GM18909 (cell line): ENCODE results near the gene KCTD11.
A peak's percentile ranks its signal among the peaks of the same experiment; 100 is the strongest.
"Not testable (repeated sequence)": the region's sequence is repeated elsewhere in the genome, so short reads cannot be mapped to it uniquely, and the experiment has no call there.

Experiments
- ATAC-seq: cut with Tn5 transposase; IDR thresholded peaks from one replicate; pipeline ENCODE4 v1.9.1; 2021; ENCODE audit warnings: mild to moderate bottlenecking; ENCODE audit not compliant: unreplicated experiment, poor library complexity

The KCTD11 gene

DNA sequence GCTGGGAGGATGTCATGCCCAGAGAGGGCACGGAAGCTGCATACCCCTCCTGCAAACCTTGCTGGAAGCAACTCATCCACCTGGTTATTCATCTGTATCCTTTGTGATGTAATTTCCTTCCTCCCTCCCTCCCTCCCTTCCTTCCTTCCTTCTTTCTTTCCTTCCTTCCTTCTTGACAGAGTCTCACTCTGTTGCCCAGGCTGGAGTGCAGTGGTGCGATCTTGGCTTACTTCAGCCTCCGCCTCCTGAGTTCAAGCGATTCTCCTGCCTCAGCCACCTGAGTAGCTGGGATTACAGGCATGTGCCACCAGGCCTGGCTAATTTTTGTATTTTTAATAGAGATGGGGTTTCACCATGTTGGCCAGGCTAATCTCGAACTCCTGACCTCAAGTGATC lies 16.6 kb downstream of the KCTD11 start:
- not testable (repeated sequence) for ATAC-seq

DNA sequence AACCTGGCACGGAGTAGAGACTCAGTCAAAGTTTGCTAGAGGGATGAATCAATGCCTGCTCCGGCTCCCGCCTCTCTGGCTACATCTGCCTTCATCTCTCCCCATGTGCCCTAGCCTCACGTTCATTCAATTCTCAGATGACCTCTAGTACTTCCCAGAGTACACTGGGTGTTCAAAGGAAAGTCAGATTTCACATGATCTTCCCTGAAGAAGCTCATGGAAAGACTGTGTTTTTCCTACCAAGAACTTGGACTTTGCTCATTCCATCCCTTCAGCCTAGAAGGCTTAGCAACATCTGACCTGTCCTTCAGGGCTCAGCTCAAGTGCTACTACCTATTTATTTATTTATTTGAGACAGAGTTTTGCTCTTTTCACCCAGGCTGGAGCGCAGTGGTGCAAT lies 17.9 kb downstream of the KCTD11 start:
- no peak for ATAC-seq

DNA sequence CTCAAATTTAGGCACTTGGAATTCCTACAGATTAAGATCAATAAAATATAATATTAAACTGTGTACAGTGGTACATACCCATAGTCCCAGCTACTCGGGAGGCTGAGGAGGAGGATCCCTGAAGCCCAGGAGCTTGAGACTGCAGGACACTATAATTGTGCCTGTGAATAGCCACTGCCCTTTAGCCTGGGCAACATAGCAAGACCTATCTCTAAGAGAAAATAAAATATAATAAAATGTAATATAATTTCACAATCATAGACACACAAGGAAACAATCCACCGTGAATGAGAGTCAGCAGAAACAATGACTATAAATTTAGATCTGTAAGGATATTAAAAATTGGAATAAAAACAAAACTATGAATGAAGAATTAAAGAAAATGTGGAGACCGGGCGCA lies 18.9 kb downstream of the KCTD11 start:
- ATAC-seq: no peak

DNA sequence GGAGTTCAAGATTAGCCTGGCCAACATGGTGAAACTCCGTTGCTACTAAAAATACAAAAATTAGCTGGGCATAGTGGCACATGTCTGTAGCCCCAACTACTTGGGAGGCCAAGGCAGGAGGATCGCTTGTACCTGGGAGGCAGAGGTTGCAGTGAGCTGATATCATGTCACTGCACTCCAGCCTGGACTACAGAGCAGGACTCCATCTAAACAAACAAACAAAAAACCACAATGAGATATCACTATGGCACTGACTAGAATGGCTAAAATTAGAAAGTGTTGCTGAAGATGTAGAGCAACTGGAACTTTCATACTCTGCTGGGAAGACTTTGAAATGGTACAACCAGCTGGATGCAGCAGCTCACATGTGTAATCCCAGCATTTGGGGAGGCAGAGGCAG lies 22.4 kb downstream of the KCTD11 start:
- no peak for ATAC-seq

DNA sequence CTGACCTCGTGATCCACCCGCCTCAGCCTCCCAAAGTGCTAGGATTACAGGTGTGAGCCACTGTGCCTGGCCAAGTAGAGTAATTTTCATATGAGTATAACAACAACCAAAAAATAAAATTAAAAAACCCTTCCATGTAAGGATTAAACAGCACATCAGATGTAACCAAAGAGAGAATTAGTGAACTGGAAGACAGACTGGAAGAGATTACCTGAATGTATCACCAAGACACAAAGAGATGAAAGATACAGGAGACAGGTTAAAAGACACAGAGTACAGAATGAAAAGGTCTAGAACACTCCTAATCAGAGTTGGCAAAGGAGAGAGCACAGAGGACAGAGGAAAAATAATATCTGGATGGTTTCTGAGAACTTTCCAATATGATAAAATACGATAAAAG lies 27.2 kb downstream of the KCTD11 start:
- no peak for ATAC-seq

DNA sequence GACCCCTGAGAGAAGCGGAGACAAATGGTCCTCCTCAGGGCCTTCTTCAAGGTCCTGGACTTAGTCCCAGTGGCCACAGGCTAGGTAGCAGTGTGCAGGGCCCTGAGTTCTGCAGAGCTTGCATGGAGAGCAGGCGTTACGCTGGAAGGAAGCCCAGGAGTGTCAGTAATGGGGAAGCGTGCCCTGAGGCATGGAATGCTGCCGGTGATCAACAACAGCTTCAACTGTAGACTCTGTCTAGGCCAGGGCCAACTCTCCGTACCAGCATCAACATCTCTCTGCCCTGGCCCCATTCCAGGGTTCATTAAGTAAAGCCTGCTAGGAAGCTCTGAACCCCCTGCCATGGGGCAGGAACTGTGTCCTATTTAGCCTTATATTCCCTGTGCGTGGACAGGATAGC lies 28.4 kb downstream of the KCTD11 start:
- no peak for ATAC-seq

DNA sequence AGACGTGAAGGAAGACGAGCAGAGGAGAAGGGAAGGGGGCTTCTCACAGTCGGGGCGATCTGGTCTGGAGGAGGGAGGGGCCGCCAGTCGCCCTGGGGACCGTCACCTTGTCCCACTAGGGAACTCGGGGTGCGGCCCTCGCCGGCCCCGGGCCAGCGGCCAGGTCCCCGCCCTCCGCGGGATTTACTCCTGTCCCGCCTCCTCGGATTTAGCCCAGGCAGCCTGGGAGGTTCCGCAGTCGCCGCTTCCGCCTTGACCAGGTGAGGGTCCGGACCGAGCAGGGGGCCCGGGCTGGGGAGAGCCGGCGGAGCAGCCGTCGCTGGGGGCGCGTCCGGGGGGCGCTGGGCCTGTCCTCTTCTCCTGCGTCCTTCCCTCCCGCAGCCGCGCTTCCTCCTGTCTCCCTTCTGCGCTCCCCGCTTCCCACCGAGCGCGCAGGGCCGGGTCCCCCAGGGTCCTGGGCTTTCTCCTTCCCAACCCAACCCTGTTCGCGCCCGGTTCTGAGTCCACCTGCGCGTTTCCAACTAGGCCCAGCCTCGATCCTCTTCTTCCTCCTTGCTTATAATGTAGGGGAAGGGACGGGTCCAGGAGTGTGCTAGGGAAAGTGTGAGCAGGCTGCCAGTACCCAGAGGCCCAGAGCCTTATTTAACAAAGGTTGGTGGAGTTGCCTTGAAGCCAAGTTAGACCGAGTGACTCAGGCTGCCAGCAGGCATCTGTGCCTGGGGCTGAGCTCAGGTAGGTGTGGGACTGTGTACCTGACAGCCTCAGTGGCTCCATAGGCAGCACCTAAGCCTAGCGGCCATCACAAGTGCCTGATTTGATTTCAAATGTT lies 29.1 kb downstream of the KCTD11 start, which contains the start of gene TNK1:
TNK1 (plus strand) TSS at position 235 of the 829 bp plus-strand sequence. CDS start 1,838 bp downstream, outside the sequence.
- ATAC-seq: no peak

DNA sequence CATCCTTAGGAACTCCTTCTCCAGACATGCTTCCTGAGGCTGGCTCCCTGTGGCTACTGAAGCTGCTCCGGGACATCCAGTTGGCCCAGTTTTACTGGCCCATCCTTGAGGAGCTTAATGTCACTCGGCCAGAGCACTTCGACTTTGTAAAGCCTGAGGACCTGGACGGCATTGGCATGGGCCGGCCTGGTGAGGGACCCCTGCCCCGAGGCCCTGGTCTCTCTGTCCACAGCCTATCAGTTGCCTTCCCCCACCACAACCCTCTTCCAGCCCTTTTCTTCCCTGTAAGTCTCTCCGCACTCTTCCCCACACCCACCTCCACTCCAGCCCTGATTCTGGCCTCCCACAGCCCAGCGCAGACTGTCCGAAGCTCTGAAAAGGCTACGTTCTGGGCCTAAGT lies 30.9 kb downstream of the KCTD11 start:
- no peak for ATAC-seq

DNA sequence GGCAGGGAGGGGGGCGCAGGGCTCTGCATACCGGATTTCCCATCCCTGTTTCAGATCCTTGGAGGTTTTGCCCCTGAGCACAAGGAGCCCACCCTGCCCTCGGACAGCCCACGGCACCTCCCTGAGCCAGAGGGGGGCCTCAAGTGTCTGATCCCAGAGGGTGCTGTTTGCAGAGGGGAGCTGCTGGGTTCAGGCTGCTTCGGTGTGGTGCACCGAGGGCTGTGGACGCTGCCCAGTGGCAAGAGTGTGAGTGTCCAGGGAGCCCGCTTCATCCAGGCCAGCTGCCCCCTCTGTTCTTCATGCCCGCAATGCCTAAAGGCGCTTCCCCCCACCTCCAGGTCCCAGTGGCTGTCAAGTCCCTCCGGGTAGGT lies 31.4 kb downstream of the KCTD11 start:
- ATAC-seq: no peak

DNA sequence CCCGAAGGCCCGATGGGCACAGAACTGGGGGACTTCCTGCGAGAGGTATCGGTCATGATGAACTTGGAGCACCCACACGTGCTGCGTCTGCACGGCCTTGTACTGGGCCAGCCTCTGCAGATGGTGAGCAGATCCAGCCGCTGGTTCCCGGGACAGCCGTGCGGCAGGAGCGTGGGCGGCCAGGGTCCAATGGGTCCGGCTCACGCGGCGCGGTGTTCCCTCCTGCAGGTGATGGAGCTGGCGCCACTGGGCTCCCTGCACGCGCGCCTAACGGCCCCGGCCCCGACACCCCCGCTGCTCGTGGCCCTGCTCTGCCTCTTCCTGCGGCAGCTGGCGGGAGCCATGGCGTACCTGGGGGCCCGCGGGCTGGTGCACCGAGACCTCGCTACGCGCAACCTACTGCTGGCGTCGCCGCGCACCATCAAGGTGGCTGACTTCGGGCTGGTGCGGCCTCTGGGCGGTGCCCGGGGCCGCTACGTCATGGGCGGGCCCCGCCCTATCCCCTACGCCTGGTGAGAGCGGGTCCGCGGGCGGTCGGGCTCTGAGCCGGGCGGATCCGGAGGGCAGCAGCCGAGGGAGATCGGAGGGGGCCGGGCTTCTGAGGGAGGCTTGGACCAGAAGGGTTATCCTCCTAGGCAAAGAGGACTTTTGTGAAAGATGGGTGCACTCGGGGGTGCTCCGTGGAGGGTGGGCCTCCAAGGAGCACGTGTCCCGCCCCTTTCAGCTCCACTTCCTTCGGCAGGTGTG lies 32.0 kb downstream of the KCTD11 start:
- no peak for ATAC-seq

DNA sequence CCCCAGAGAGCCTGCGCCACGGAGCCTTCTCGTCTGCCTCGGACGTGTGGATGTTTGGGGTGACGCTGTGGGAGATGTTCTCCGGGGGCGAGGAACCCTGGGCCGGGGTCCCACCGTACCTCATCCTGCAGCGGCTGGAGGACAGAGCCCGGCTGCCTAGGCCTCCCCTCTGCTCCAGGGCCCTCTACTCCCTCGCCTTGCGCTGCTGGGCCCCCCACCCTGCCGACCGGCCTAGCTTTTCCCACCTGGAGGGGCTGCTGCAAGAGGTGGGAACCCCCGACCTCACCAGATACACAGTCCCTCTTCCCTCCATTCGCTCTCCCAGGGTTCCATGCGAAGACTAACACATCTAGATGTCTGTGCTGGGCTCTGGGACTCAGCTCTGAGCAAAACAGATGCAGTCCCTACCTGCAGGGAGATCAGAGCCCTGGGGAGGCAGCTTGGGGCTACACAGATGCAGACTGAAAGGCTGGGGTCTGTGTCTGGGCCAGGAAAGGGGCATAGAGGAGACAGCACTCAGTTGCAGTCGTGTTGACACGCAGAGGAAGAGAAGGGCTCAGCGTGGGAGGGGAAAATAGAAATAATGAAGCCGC lies 32.6 kb downstream of the KCTD11 start:
- ATAC-seq: no peak

DNA sequence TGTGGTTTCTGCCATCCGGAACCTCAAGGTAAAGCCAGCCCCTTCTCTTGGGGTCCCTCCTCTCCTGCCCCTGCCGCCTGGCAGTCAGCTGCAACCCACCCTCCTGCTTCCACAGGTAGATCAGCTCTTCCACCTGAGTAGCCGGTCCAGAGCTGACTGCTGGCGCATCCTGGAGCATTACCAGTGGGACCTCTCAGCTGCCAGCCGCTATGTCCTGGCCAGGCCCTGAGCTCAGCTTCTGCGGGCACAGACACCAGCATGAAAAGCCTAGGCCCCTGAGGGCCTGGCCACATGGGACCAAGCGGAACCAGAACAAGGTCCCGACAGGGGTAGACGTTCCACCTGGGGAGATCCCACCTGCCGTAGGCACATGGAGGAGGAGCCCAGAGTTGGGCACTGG lies 36.9 kb downstream of the KCTD11 start:
- no peak for ATAC-seq

DNA sequence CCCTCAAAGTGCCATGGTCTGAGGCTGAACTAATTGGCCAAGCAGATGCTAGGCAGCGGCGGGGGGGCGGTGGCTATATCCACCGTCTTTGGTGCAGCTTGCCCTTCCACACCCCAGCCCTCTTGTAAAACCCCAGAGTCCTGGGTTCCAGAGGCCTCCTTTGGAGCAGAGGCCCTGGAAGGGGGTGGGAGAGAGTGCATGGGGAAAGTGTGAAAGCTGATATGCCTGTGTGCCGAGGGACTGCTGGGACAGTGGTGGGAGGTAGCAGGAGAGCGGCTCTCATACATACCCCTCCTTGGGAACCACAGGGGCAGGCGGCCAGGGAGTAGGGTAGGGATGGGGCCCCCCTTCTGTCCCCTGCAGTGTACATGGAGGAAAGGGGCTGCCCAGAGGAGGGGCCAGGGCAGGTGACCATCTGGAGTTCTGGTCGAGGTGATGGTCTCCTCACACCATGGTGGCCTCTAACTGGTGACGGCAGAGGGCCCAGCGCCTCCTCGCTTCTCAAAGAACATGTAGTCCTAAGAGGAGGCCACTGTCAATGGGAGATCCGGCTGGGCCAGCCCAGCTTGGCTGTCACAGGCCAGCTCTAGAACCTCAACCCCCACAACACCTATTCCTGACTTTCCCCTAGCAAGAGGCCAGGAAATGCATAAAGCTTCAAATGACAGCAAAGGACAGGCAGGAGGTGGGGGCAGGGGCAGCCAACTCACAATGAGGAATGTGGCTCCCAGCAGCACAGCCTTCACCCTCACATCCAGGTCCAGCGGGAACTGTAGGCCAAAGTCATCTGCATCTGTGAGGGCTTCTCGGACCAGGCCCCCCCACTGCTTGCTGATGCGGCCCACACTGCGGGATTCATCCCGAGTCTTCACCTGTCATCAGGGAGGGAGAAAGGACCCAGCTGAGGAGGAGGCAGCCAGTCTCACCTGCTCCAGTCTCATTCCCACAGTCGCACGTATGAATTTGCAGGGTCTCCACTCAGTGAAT lies 38.3 kb downstream of the KCTD11 start:
- no peak for ATAC-seq

DNA sequence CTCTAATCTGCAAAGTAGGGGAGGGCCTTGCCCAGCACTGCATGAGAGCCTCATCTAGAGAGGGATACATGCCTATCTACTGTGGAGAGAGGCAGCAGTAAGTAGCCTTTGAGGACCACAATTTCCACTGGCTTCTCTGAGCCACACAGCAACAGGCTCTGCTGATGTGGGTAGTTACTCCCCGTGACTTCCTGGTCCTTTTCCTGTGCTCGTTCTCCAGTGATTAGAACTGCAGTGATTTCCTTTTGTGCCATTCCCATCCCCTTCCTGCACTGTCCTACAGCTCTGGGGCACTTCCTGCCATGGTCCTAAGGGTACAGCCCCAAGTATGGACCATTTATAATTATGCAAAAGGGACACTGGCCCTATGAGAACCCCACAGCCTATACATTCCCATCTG lies 39.3 kb downstream of the KCTD11 start:
- no peak for ATAC-seq

DNA sequence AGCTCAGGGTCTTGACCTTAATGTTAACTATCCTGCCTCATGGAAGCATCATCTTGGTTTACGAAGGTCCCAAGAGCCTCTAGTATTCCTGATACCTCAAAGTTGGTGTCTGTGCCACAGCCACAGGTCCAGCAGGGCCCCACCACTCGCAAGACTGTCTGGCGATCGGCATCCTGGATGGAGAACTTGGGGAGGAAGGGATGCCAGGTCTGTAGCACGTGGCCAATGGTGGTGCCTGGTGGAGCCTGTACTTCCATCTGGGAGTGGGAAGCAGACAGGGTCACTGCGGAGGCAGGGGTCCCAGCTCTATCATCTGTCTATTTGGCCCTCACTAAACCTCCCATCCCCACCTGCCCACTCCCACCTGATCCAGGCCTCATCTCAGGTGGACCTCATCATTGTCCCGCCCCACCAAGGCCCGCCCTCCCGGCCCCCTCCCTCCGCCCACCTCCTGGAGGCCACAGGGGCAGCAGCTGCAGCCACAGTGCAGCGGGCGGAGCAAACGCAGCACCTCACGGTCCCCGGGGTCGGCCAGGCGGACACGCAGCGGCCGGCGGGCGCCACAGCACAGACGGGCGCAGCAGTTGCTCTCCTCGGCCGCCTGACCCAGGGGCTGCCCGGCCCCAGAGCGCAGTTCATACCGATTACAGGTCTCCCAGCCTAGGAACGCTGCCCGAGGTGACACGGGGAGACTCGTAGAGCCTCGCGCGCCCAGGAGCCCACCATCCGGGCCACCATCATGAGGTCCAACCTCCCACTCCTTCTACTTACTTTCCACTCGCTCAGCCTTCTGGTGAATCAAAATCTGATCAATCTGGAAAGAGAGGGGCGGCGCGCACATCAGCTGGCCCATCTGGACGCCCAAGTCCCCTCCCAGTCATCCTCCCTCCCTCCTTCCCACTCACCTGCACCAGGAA lies 41.0 kb downstream of the KCTD11 start:
- no peak for ATAC-seq

DNA sequence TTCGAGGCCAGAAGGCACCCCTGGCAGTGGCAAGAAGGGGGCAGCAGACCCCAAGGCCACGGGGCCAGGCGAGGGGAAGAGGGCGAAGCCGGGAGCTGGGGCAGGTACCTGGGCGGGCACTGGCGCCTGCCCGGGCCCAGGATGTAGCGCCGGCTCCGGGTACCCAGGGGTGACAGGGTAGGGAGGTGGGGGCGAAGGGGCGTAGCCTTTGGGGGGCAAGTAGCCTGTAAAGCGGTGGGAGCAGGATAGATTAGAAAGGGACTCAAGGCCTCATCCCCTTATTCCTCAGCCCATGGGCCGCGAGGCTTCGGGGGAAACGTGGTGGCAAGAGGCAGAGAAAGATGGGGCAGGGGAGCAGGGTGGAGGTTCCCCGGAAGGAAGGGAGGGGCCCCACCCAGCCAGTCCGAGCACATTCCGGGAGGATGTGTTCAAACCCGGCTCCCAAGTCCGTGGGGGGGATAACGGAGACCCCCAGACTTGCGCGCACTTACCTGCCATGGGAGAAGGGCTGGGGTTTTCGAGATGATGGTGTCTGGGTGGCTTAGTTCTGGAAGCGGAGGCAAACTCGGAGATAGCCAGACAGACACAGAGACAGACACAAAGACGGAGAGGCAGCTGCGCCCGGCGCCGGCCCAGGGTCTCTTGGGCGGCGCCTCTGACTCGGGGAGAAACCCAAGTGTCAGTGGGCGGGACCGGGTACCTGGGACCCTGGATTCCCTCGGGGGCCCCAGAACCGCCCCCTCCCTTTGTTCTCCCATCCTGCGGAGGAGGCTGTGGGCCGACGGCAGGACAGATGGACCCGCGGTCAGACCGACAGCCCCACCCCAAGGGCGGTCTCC lies 41.9 kb downstream of the KCTD11 start:
- ATAC-seq: peak; percentile 51

DNA sequence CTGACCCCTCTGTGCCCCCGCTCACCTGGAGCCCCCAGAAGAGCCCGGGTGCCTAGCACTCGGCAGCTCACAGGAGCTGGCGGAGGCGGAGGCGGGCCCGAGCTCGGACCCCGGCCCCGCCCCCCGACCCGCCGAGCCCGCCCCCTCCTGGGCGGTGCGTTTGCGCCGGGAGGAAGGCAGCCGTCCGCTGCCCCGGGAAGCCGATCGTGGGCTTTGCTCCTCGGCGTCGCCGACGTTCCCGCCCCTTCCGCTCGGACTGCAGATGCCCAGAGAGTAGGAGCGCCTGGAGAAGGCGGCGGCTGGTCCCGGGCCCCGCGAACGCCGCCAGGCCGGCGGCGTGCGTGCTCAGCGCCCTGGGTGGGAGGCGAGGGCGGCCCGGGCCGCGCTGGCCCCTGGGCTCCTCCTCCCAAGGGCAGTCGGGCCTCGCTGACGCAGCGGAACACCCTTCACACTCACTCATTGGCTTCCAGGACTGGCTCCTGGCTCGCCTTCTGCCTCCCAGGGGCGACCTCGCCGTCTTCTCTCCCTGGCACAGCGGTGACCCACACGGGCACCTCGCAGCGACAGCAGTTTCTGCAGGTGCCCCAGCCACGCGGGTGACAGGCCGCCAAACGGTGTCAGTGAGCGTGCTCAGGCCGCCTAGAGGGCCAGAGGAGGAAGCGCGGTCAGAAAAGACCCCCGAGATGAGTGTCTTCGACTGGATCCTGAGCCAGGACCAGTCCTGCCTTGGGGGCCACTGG lies 42.7 kb downstream of the KCTD11 start, which contains the start of gene PLSCR3:
PLSCR3 (minus strand) TSS at position 74 of the 740 bp plus-strand sequence. CDS start 415 bp downstream, outside the sequence.
- peak; percentile 80 for ATAC-seq
